Naive thymus-derived CD4-positive, alpha-beta T cell (primary cell): ENCODE data around the gene PPP1R14B. TPM values are rescaled to one million over a fixed set of nuclear protein-coding genes. Genes with fewer than 3 reads are reported as not detected.

Experiments
- ATAC-seq: fragments of 150-1000 bp; cut with Tn5 transposase; 2 replicates; pipeline ENCODE4 v1.10.0; 2021; ENCODE audit warnings: mild to moderate bottlenecking, moderate library complexity
- CTCF ChIA-PET: fragments of 350-600 bp; sonication (Branson Sonifier 250); formaldehyde crosslinking; loops from one replicate; lab custom pipeline; 2021; ENCODE audit warnings: antibody characterized with exemption; lab: Charles Lee
- POLR2A ChIA-PET: fragments of 350-600 bp; sonication (Branson Sonifier 250); formaldehyde crosslinking; loops from one replicate; lab custom pipeline; 2021; ENCODE audit warnings: antibody characterized with exemption, inconsistent platforms; lab: Charles Lee
- DNase-seq, 9 donors: peaks; one replicate each; pipeline versions ENCODE4 v3.0.0 to v3.0.0-alpha.2; 2020 to 2022; ENCODE audit warnings: mixed read lengths in 1 of 9
- H3K27ac ChIP-seq: one replicate; pipeline ENCODE4 v1.7.0; 2013; ENCODE audit warnings: mild to moderate bottlenecking, low read depth, low read length, moderate library complexity
- H3K27me3 ChIP-seq, 2 donors: one replicate each; pipeline ENCODE4 v1.7.0; 2013; ENCODE audit warnings: low read length in 2 of 2, mild to moderate bottlenecking in 2 of 2, moderate library complexity in 2 of 2; ENCODE audit not compliant: control insufficient read depth in 2 of 2, insufficient read depth in 2 of 2
- H3K36me3 ChIP-seq, 3 experiments: 1 replicate in 2 of 3; 2 replicates in 1 of 3; pipeline ENCODE4 v1.7.0; 2013; ENCODE audit warnings: low read length in 3 of 3, mild to moderate bottlenecking in 3 of 3, moderate library complexity in 1 of 3; ENCODE audit not compliant: insufficient read depth in 3 of 3, control insufficient read depth in 2 of 3
- H3K4me1 ChIP-seq, 2 donors: one replicate each; pipeline ENCODE4 v1.7.0; 2013; ENCODE audit warnings: low read length in 2 of 2, mild to moderate bottlenecking in 2 of 2, moderate library complexity in 1 of 2; ENCODE audit not compliant: control insufficient read depth in 2 of 2, insufficient read depth in 2 of 2
- H3K4me3 ChIP-seq: 2 replicates; pipeline ENCODE4 v1.7.0; 2013; ENCODE audit warnings: mild to moderate bottlenecking, low read length
- H3K9me3 ChIP-seq, 3 experiments: 1 replicate in 2 of 3; 2 replicates in 1 of 3; pipeline ENCODE4 v1.7.0; 2013; ENCODE audit warnings: low read length in 3 of 3; ENCODE audit not compliant: control insufficient read depth in 2 of 3
- H3K27ac Mint-ChIP-seq, 9 donors: one replicate each; pipeline ENCODE4 v1.8.0; 2020 to 2022; ENCODE audit warnings: mixed read lengths in 9 of 9, mild to moderate bottlenecking in 8 of 9, moderate library complexity in 5 of 9, inconsistent platforms in 2 of 9
- H3K27me3 Mint-ChIP-seq, 5 donors: one replicate each; pipeline ENCODE4 v1.8.0; 2021 to 2022; ENCODE audit warnings: mixed read lengths in 5 of 5, mild to moderate bottlenecking in 1 of 5
- H3K36me3 Mint-ChIP-seq, 5 donors: one replicate each; pipeline ENCODE4 v1.8.0; 2020 to 2022; ENCODE audit warnings: mixed read lengths in 5 of 5, mild to moderate bottlenecking in 3 of 5, inconsistent platforms in 1 of 5
- H3K4me1 Mint-ChIP-seq, 7 donors: one replicate each; pipeline ENCODE4 v1.8.0; 2020 to 2022; ENCODE audit warnings: mixed read lengths in 7 of 7, mild to moderate bottlenecking in 3 of 7, inconsistent platforms in 1 of 7
- H3K4me3 Mint-ChIP-seq, 10 donors: one replicate each; pipeline ENCODE4 v1.8.0; 2020 to 2022; ENCODE audit warnings: mild to moderate bottlenecking in 10 of 10, mixed read lengths in 10 of 10, moderate library complexity in 6 of 10, inconsistent platforms in 2 of 10
- H3K9me3 Mint-ChIP-seq, 11 donors: one replicate each; pipeline ENCODE4 v1.8.0; 2020 to 2022; ENCODE audit warnings: mixed read lengths in 11 of 11, mild to moderate bottlenecking in 4 of 11, inconsistent platforms in 1 of 11, moderate library complexity in 1 of 11
- intact Hi-C, 2 donors: fragments of 100-400 bp; cut with micrococcal nuclease; formaldehyde crosslinking; loops; one replicate each; pipeline ENCODE4 v1.15.1; 2023
- polyA plus RNA-seq, 2 donors: library from polyadenylated mRNA; unstranded; fragments of 300-500 nt; fragmentation: Illumina TruSeq; gene quantifications; one replicate each; pipeline ENCODE4 v1.2.3, GENCODE V29; 2021
- total RNA-seq, 6 experiments: library from RNA in 5 of 6; stranded (reverse) in 5 of 6; gene quantifications; 1 replicate in 5 of 6; 2 replicates in 1 of 6; pipeline ENCODE4 v1.2.3 and lab custom pipeline; 2021 to 2026

PPP1R14B gene
- total and polyA plus RNA-seq, 7 experiments from 2014 or later: 20.1 to 116 (median 26.0) TPM

- POLR2A ChIA-PET: interaction anchor here (12.3 kb wide), 1 partner anchor 16 kb away, joined by 154 read pairs; no protein-coding TSS in a partner anchor
- Mint-ChIP-seq H3K27me3 (peaks cover 0 to 3% (median 0%) of the 10 kb centered on the region in 5 donors), H3K36me3 (no peaks in the 10 kb centered on the region), H3K4me3 (peak overlapping the region in 6 of 10 donors; percentile 14 to 91 (median 33)), H3K27ac (no peak overlapping the region), H3K9me3 (peaks cover 0 to 2% (median 0%) of the 10 kb centered on the region in 11 donors), H3K4me1 (peaks cover 2 to 37% (median 12%) of the 10 kb centered on the region in 7 donors)
- ATAC-seq (no peak), DNase-seq (no peak)
- H3K9me3 ChIP-seq: no peaks in the 10 kb centered on the region
- CTCF ChIA-PET: interaction anchor here (3.7 kb wide), 1 partner anchor 47 kb away, joined by 31 read pairs; the partner anchor contains the start of gene FERMT3
- peaks cover 9 to 12% of the 10 kb centered on the region in 2 donors for H3K4me1 ChIP-seq
- no peaks in the 10 kb centered on the region for H3K27me3 ChIP-seq
- intact Hi-C loops: no loop called here
- H3K27ac ChIP-seq: no peak overlapping the region
- H3K36me3 ChIP-seq: no peaks in the 10 kb centered on the region
- H3K4me3 ChIP-seq: no peak overlapping the region
Measured at GRCh38 chr11:64253043-64253442, 6.3 kb upstream of the PPP1R14B start.

GRCh38 chr11:64252003-64252872, 5.5 kb upstream of the PPP1R14B start:
- peak overlapping the region; percentile 69 for H3K4me3 ChIP-seq
- H3K36me3 ChIP-seq: no peaks in the 10 kb centered on the region
- H3K9me3 ChIP-seq: no peaks in the 10 kb centered on the region
- POLR2A ChIA-PET: interaction anchor here (0.5 to 12.3 kb wide), 10 partner anchors 8 to 886 kb away, joined by 3 to 154 read pairs (median 4); partner anchors contain the start of genes BAD, FERMT3, GPR137 and NUDT22
- CTCF ChIA-PET: interaction anchor here (0.5 to 3.7 kb wide), 7 partner anchors 11 to 318 kb away, joined by 3 to 31 read pairs (median 8); partner anchors contain the start of genes FERMT3 and FKBP2
- Mint-ChIP-seq H3K4me3 (peak overlapping the region; percentile 81 to 96 (median 86)), H3K4me1 (peaks cover 7 to 41% (median 14%) of the 10 kb centered on the region in 7 donors), H3K27ac (peak overlapping the region in 7 of 9 donors; percentile 19 to 84 (median 71)), H3K27me3 (peaks cover 0 to 3% (median 0%) of the 10 kb centered on the region in 5 donors), H3K36me3 (no peaks in the 10 kb centered on the region), H3K9me3 (peaks cover 0 to 2% (median 0%) of the 10 kb centered on the region in 11 donors)
- H3K27ac ChIP-seq: peak overlapping the region; percentile 59
- peaks cover 9 to 12% of the 10 kb centered on the region in 2 donors for H3K4me1 ChIP-seq
- no peaks in the 10 kb centered on the region for H3K27me3 ChIP-seq
- DNase-seq (peak in 1 of 9 donors; percentile 47), ATAC-seq (no peak)
- intact Hi-C loops: no loop called here

- Histone ChIP-seq H3K4me1 (peaks cover 13 to 16% of the 10 kb centered on the region in 2 donors), H3K4me3 (peak overlapping the region; percentile 69), H3K9me3 (no peaks in the 10 kb centered on the region), H3K27ac (peak overlapping the region; percentile 59), H3K36me3 (no peaks in the 10 kb centered on the region), H3K27me3 (no peaks in the 10 kb centered on the region)
- POLR2A ChIA-PET: interaction anchor here (0.7 to 12.3 kb wide), 9 partner anchors 8 to 886 kb away, joined by 3 to 154 read pairs (median 4); partner anchors contain the start of genes BAD, FERMT3, GPR137 and NUDT22
- ATAC-seq (peak; percentile 1), DNase-seq (peak in 1 of 9 donors; percentile 22)
- Mint-ChIP-seq H3K4me1 (peaks cover 7 to 41% (median 14%) of the 10 kb centered on the region in 7 donors), H3K27ac (peak overlapping the region in 4 of 9 donors; percentile 71 to 84 (median 74)), H3K27me3 (peaks cover 0 to 3% (median 0%) of the 10 kb centered on the region in 5 donors), H3K36me3 (no peaks in the 10 kb centered on the region), H3K9me3 (peaks cover 0 to 2% (median 0%) of the 10 kb centered on the region in 11 donors), H3K4me3 (peak overlapping the region; percentile 81 to 96 (median 86))
- CTCF ChIA-PET: interaction anchor here (0.6 to 3.7 kb wide), 6 partner anchors 10 to 317 kb away, joined by 3 to 31 read pairs (median 8); partner anchors contain the start of genes FERMT3 and FKBP2
- intact Hi-C loops: loop anchor here (1.0 kb wide), 5 partner anchors 10 to 50 kb away; partner anchors contain the start of genes FKBP2 (in 1 of the 2) and GPR137 (in 1 of the 2)
Measured at GRCh38 chr11:64251753-64252002, 4.9 kb upstream of the PPP1R14B start.

GRCh38 chr11:64251016-64251752, 4.4 kb upstream of the PPP1R14B start, which contains the start of gene PLCB3:
Gene PLCB3 (plus strand): TSS chr11:64251530. CDS start chr11:64251650, 120 bp downstream.
- Mint-ChIP-seq H3K27me3 (peaks cover 0 to 3% (median 0%) of the 10 kb centered on the region in 5 donors), H3K4me1 (peaks cover 7 to 41% (median 14%) of the 10 kb centered on the region in 7 donors), H3K27ac (peak within 1 kb of the TSS in 7 of 9 donors; percentile 26 to 84 (median 71)), H3K9me3 (peaks cover 0 to 2% (median 0%) of the 10 kb centered on the region in 11 donors), H3K4me3 (peak within 1 kb of the TSS; percentile 81 to 96 (median 88)), H3K36me3 (no peaks in the 10 kb centered on the region)
- CTCF ChIA-PET: interaction anchor here (1.1 to 3.7 kb wide), 7 partner anchors 10 to 53 kb away, joined by 3 to 31 read pairs (median 8); partner anchors contain the start of genes FERMT3 and FKBP2
- peak within 1 kb of the TSS; percentile 59 for H3K27ac ChIP-seq
- intact Hi-C loops: loop anchor here (1.0 kb wide), 5 partner anchors 10 to 50 kb away; partner anchors contain the start of genes FKBP2 (in 1 of the 2) and GPR137 (in 1 of the 2)
- H3K27me3 ChIP-seq: no peaks in the 10 kb centered on the region
- peaks cover 13 to 16% of the 10 kb centered on the region in 2 donors for H3K4me1 ChIP-seq
- peak; percentile 30 to 81 (median 57) for DNase-seq
- no peaks in the 10 kb centered on the region for H3K36me3 ChIP-seq
- POLR2A ChIA-PET: interaction anchor here (0.7 to 12.3 kb wide), 6 partner anchors 8 to 46 kb away, joined by 3 to 154 read pairs (median 9); partner anchors contain the start of genes FERMT3, NUDT22 and TRPT1
- H3K9me3 ChIP-seq: no peaks in the 10 kb centered on the region
- peak within 1 kb of the TSS; percentile 69 for H3K4me3 ChIP-seq
- ATAC-seq: peak; percentile 83

GRCh38 chr11:64250415-64251015, 3.8 kb upstream of the PPP1R14B start:
- ChIA-PET CTCF (interaction anchor here (0.9 to 3.7 kb wide), 8 partner anchors 9 to 51 kb away, joined by 3 to 31 read pairs (median 6); partner anchors contain the start of genes FERMT3 and FKBP2), POLR2A (interaction anchor here (0.7 to 12.3 kb wide), 10 partner anchors 7 to 1608 kb away, joined by 3 to 154 read pairs (median 7); partner anchors contain the start of genes FERMT3, FKBP2, NUDT22 and TRPT1)
- intact Hi-C loops: loop anchor here (1.0 kb wide), 5 partner anchors 9 to 51 kb away; partner anchors contain the start of genes FKBP2 (in 2 of the 2) and GPR137 (in 1 of the 2)
- Histone ChIP-seq H3K4me3 (peak overlapping the region; percentile 63), H3K27ac (peak overlapping the region; percentile 53), H3K4me1 (peaks cover 16 to 18% of the 10 kb centered on the region in 2 donors), H3K9me3 (no peaks in the 10 kb centered on the region), H3K27me3 (no peaks in the 10 kb centered on the region), H3K36me3 (no peaks in the 10 kb centered on the region)
- ATAC-seq: no peak
- Mint-ChIP-seq H3K27ac (peak overlapping the region in 1 of 9 donors; percentile 73), H3K27me3 (peaks cover 0 to 3% (median 0%) of the 10 kb centered on the region in 5 donors), H3K4me1 (peaks cover 7 to 46% (median 19%) of the 10 kb centered on the region in 7 donors), H3K36me3 (no peaks in the 10 kb centered on the region), H3K9me3 (peaks cover 0 to 2% (median 0%) of the 10 kb centered on the region in 11 donors), H3K4me3 (peak overlapping the region; percentile 45 to 91 (median 86))
- DNase-seq: no peak
